ENCODE results near the gene IL32.

IL32 gene

GRCh38 chr16:3094289-3095027 lies 29.0 kb downstream of the IL32 start:
- no peak for DNase-seq

- DNase-seq = no peak
Observed at GRCh38 chr16:3095869-3096268, 30.4 kb downstream of the IL32 start.

- no peak for DNase-seq
Observed at GRCh38 chr16:3096362-3096761, 30.9 kb downstream of the IL32 start.

GRCh38 chr16:3097266-3097665 lies 31.8 kb downstream of the IL32 start:
- DNase-seq = no peak

DNA sequence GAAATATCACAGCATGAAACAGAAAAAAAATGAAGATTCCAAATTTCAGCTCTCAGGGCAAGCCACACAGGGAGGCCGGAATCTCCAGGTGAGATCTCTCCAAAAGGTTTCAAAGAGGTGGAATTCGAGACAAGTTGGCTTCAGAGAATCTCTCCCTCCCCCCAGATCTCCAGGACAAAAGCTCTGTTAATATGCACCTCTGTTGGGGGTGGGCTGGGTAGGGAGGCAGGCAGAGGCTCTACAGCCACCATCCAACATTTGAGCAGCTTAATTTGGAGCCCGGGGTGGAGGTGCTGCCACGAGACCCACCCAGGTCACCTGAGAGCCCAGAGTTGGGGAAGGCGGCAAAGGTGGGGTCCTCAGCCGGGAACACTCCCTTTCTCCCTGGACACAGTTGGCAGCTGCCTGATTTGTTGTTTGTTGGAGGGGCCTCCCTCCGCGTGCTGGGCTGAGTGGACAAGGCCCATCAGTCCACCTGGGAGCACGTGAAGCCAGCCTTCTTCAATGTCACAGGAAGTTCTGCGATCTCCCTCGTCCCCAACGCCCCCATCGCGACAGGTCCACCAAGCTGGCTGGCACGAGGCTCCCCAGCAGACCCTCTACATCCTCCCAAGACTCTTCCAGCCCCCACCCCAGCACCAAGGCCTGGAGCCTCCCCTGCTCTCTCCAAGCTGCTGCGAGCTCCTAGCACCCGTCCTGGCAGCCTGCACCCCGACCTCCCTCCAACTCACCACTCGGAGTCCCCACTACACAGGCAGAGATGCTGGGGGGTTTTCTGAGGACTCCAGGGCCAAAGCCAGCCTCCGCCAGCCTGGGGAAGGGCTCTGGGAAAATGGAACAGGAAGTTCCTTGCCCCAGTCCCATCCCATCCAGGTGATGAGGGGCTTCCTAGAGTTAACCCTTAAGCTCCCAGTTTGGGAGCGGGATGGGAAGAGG lies 33.3 kb downstream of the IL32 start, which contains the start of gene ZSCAN10:
Gene ZSCAN10 (minus strand): TSS at position 836 of the 936 bp plus-strand sequence. CDS start 6,357 bp downstream, outside the sequence.
- no peak for DNase-seq

GRCh38 chr16:3099395-3099731 lies 33.9 kb downstream of the IL32 start:
- DNase-seq = no peak

- peak; percentile 98 for DNase-seq
Observed at GRCh38 chr16:3099732-3100499, 34.5 kb downstream of the IL32 start.

GRCh38 chr16:3101018-3101840 lies 35.8 kb downstream of the IL32 start:
- DNase-seq = no peak

- peak; percentile 76 for DNase-seq
Observed at GRCh38 chr16:3101841-3102470, 36.5 kb downstream of the IL32 start.

GRCh38 chr16:3106205-3106928 lies 40.9 kb downstream of the IL32 start:
- DNase-seq = peak; percentile 97

DNA sequence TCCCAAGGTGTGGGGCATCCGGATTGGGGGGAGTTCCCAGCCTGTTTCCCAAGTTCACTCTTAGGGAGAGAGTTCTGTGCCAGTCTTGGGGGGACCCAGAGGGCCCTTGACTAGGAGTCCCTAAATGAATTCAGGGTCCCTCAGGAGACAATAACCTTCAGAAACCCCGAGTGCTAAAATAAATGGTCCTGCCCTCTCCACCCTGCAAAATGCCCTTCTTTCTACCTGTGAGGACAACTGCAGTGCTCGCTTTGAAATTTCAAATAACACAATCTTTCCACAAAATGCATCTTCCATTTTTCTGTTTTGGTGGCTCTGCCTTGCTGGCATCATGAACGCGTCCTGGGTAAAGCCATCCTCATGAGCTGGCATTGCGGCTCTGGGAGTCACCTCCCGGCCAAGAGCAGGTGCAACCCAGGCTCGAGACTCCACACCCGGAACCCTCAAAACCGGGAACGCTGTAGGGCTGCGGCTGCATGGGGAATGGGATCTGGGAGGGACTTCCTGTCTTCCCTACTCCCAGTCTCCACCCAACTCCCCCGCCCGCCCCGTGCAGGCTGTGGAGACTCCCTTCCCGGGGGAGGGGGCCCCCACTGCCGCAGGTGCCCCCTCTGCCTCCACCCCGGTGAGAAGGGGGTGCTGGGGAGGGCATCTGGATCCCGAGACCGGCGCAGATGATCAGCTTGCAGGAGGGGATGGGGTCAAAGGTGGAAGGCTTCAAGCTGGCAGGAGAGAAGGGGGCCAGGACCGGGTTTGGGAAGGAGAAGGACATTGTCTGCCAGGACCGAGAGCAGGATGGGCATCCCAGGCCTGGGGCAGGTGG lies 46.8 kb downstream of the IL32 start, which contains the start of gene ZNF205:
Gene ZNF205 (plus strand): TSS at position 529 of the 823 bp plus-strand sequence. CDS start 845 bp downstream, outside the sequence.
- peak; percentile 88 for DNase-seq

- DNase-seq = no peak
Observed at GRCh38 chr16:3112881-3113574, 47.6 kb downstream of the IL32 start.

- peak; percentile 85 for DNase-seq
Observed at GRCh38 chr16:3113765-3114479, 48.5 kb downstream of the IL32 start.

DNA sequence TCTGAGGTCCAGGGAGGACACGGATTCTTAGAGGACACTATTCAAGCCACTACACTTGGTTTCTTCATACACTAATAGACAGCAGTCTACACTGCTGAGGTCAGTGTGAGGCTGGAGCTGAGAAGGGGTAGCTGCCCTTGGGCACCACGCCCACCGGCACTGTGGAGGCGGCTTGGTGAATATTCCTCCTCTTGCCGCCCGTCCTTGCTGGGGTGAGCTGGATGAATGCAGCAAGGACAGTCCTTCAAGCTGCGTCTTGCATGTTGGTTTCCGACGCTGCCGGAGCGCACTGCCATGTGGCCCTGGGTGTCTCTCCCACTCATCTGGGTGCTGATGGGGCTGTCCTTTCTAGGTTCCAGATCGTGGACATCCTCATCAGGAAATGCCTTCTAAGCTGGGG lies 49.6 kb downstream of the IL32 start:
- no peak for DNase-seq

GRCh38 chr16:3115561-3115960 lies 50.1 kb downstream of the IL32 start:
- DNase-seq = no peak

GRCh38 chr16:3118204-3118790 lies 52.9 kb downstream of the IL32 start:
- DNase-seq = no peak

GRCh38 chr16:3118846-3119245 lies 53.4 kb downstream of the IL32 start:
- no peak for DNase-seq
